ENCODE data around the gene MCTP1. TPM values are rescaled to one million over a fixed set of nuclear protein-coding genes. Genes with fewer than 3 reads are reported as not detected.
A peak's percentile ranks its signal among the peaks of the same experiment; 100 is the strongest.

The MCTP1 gene
- total RNA-seq, 2 donors from 2014 or later, result 3.3 to 5.0 TPM

GRCh38 chr5:94910721-94911120, 374.2 kb downstream of the MCTP1 start:
- Histone ChIP-seq H3K27me3 (replicated peaks; ENCODE audit: insufficient read depth) (no peaks in the 10 kb centered on the region), H3K4me3 (no peak overlapping the region), H3K4me1 (replicated peaks) (no peaks in the 10 kb centered on the region), H3K27ac (no peak overlapping the region), H3K36me3 (no peaks in the 10 kb centered on the region), H3K9me3 (no peaks in the 10 kb centered on the region)
- TF ChIP-seq CTCF (IDR thresholded peaks at IDR 0.05) (no peak), POLR2AphosphoS5 (IDR thresholded peaks at IDR 0.05) (no peak), POLR2A (IDR thresholded peaks at IDR 0.05) (no peak)
- intact Hi-C loops (cut with DNase I), result no loop called here
- no peak for DNase-seq (ENCODE audit: low spot score)

GRCh38 chr5:94908889-94909480, 375.9 kb downstream of the MCTP1 start:
- DNase-seq (ENCODE audit: low spot score), result no peak
- TF ChIP-seq POLR2A (IDR thresholded peaks at IDR 0.05) (no peak), CTCF (IDR thresholded peaks at IDR 0.05) (peak in 3 of 4 experiments; percentile 47 to 51 (median 47))
- no peaks in the 10 kb centered on the region for H3K4me1 ChIP-seq (replicated peaks)
- intact Hi-C loops (cut with DNase I), result no loop called here
- no peak overlapping the region for H3K4me3 ChIP-seq
- H3K9me3 ChIP-seq, result no peaks in the 10 kb centered on the region
- no peaks in the 10 kb centered on the region for H3K27me3 ChIP-seq (replicated peaks; ENCODE audit: insufficient read depth)
- no peak overlapping the region for H3K27ac ChIP-seq
- 22% methylated on average over 2 of the region's 2 CpGs for WGBS
- no peaks in the 10 kb centered on the region for H3K36me3 ChIP-seq

GRCh38 chr5:94906750-94907149, 378.1 kb downstream of the MCTP1 start:
- no peak for DNase-seq (ENCODE audit: low spot score)

GRCh38 chr5:94903726-94904125, 381.2 kb downstream of the MCTP1 start:
- H3K36me3 ChIP-seq, result no peaks in the 10 kb centered on the region
- H3K9me3 ChIP-seq, result no peaks in the 10 kb centered on the region
- no peak overlapping the region for H3K27ac ChIP-seq
- TF ChIP-seq POLR2A (IDR thresholded peaks at IDR 0.05), result no peak
- TF ChIP-seq CTCF (IDR thresholded peaks at IDR 0.05), result no peak
- no peak for TF ChIP-seq POLR2AphosphoS5 (IDR thresholded peaks at IDR 0.05)
- no peak for DNase-seq (ENCODE audit: low spot score)
- 20% methylated on average over 3 of the region's 3 CpGs for WGBS
- no peak overlapping the region for H3K4me3 ChIP-seq
- intact Hi-C loops (cut with DNase I), result no loop called here
- H3K27me3 ChIP-seq (replicated peaks; ENCODE audit: insufficient read depth), result no peaks in the 10 kb centered on the region
- no peaks in the 10 kb centered on the region for H3K4me1 ChIP-seq (replicated peaks)

More at GRCh38 chr5:94906750-94907149, 378.1 kb downstream of the MCTP1 start:
- intact Hi-C loops (cut with DNase I), result no loop called here
- no peaks in the 10 kb centered on the region for H3K27me3 ChIP-seq (replicated peaks; ENCODE audit: insufficient read depth)
- H3K9me3 ChIP-seq, result no peaks in the 10 kb centered on the region
- H3K4me3 ChIP-seq, result no peak overlapping the region
- TF ChIP-seq POLR2AphosphoS5 (IDR thresholded peaks at IDR 0.05), result no peak
- TF ChIP-seq POLR2A (IDR thresholded peaks at IDR 0.05), result no peak
- TF ChIP-seq CTCF (IDR thresholded peaks at IDR 0.05), result no peak
- no peaks in the 10 kb centered on the region for H3K4me1 ChIP-seq (replicated peaks)
- no peak overlapping the region for H3K27ac ChIP-seq
- H3K36me3 ChIP-seq, result no peaks in the 10 kb centered on the region

GRCh38 chr5:94901191-94901979, 383.5 kb downstream of the MCTP1 start:
- Histone ChIP-seq H3K4me1 (replicated peaks) (no peaks in the 10 kb centered on the region), H3K27me3 (replicated peaks; ENCODE audit: insufficient read depth) (no peaks in the 10 kb centered on the region), H3K4me3 (no peak overlapping the region), H3K9me3 (no peaks in the 10 kb centered on the region), H3K27ac (no peak overlapping the region), H3K36me3 (no peaks in the 10 kb centered on the region)
- DNase-seq (ENCODE audit: low spot score), result no peak
- 70% methylated on average over 5 of the region's 5 CpGs for WGBS
- TF ChIP-seq POLR2AphosphoS5 (IDR thresholded peaks at IDR 0.05) (no peak), CTCF (IDR thresholded peaks at IDR 0.05) (no peak), POLR2A (IDR thresholded peaks at IDR 0.05) (no peak)
- intact Hi-C loops (cut with DNase I), result no loop called here
